ENCODE results near the gene PRSS48. TPM values are rescaled to one million over a fixed set of nuclear protein-coding genes. Genes with fewer than 3 reads are reported as not detected.

Gene PRSS48
- total and polyA plus RNA-seq, 10 of the 15 experiments (the other 5 are each of a cell fraction or from before 2014, with no cell fraction given), result not detected

- TF ChIP-seq E4F1 (IDR thresholded peaks at IDR 0.05; ENCODE audit: borderline replicate concordance, partially characterized antibody), result no peak
- no peak for TF ChIP-seq BACH1 (IDR thresholded peaks at IDR 0.05; ENCODE audit: borderline replicate concordance)
Observed at GRCh38 chr4:151247395-151247794, 29.6 kb upstream of the PRSS48 start (continued).

- no peak overlapping the region for H3K4me3 ChIP-seq
- FAIRE-seq, result no peak
- whole genome bisulfite sequencing (ENCODE audit: insufficient coverage, insufficient replicate concordance, low lambda C conversion rate, missing lambda C conversion rate), result 0% methylated on average over 2 of the region's 2 CpGs
- no peak overlapping the region for H3K9ac ChIP-seq (ENCODE audit: control insufficient read depth, insufficient read depth, low read length)
- ChIA-PET RAD21 (ENCODE audit: unreplicated experiment) (no interaction called here), POLR2A (no interaction called here), CTCF (no interaction called here), SMC1A (ENCODE audit: uncharacterized antibody, unreplicated experiment) (no interaction called here)
- H3K27me3 ChIP-seq (replicated peaks in 1 of 2; ENCODE audit: control insufficient read depth in 2 of 2, insufficient read depth in 2 of 2, low read length in 1 of 2), result no peaks in the 10 kb centered on the region
- in situ Hi-C loops (cut with MboI), result no loop called here
- H3K9me3 ChIP-seq (replicated peaks; ENCODE audit: control insufficient read depth, insufficient read depth, low read length), result no peaks in the 10 kb centered on the region
- H2AFZ ChIP-seq (ENCODE audit: control insufficient read depth, low read depth, low read length), result no peak overlapping the region
- no peak overlapping the region for H3K27ac ChIP-seq (ENCODE audit: control insufficient read depth, insufficient read depth)
- no TSS peak for BruUV-seq (replicated peaks)
- intact Hi-C loops (cut with micrococcal nuclease; ENCODE audit: unreplicated experiment), result no loop called here
- no peak for DNase-seq (ENCODE audit: low read depth, low spot score)
- H3K36me3 ChIP-seq (ENCODE audit: control insufficient read depth in 2 of 2, insufficient read depth in 2 of 2, low read length in 1 of 2), result no peaks in the 10 kb centered on the region
- H3K79me2 ChIP-seq (ENCODE audit: control insufficient read depth, insufficient read depth, low read length), result no peaks in the 10 kb centered on the region
- no peak for ATAC-seq
- no peak for TF ChIP-seq ZBTB33 (IDR thresholded peaks at IDR 0.05)
- no peak for TF ChIP-seq FOXK2 (IDR thresholded peaks at IDR 0.05)
- TF ChIP-seq KAT2A (conservative IDR thresholded peaks at IDR 0.05; ENCODE audit: control insufficient read depth, low read depth, low read length), result no peak
- no peak for TF ChIP-seq SPI1 (IDR thresholded peaks at IDR 0.05; ENCODE audit: borderline replicate concordance, insufficient read depth, low read depth, low read length)
- TF ChIP-seq POLR2A (IDR thresholded peaks at IDR 0.05; ENCODE audit: low read depth, low read length), result no peak
- no peak for TF ChIP-seq STAT3 (IDR thresholded peaks at IDR 0.05; ENCODE audit: low read depth, low read length)
- TF ChIP-seq ZNF622 (IDR thresholded peaks at IDR 0.05), result no peak
- no peak for TF ChIP-seq BACH1 (IDR thresholded peaks at IDR 0.05; ENCODE audit: borderline replicate concordance)
- TF ChIP-seq TCF12 (IDR thresholded peaks at IDR 0.05; ENCODE audit: low read depth, low read length), result no peak
- no peak for TF ChIP-seq SIX5 (IDR thresholded peaks at IDR 0.05; ENCODE audit: low read depth, low read length, severe bottlenecking)
- TF ChIP-seq RELB (IDR thresholded peaks at IDR 0.05; ENCODE audit: low read depth), result no peak
- no peak for TF ChIP-seq CEBPB (IDR thresholded peaks at IDR 0.05; ENCODE audit: borderline replicate concordance in 1 of 2, low read depth in 2 of 2, low read length in 2 of 2)
- no peaks in the 10 kb centered on the region for H3K4me1 ChIP-seq (ENCODE audit: control insufficient read depth, insufficient read depth, low read length)
- H3K4me2 ChIP-seq (ENCODE audit: control insufficient read depth, insufficient read depth), result no peak overlapping the region
- H4K20me1 ChIP-seq (ENCODE audit: control insufficient read depth, insufficient read depth), result no peaks in the 10 kb centered on the region
Observed at GRCh38 chr4:151248519-151248918, 28.4 kb upstream of the PRSS48 start.

All from GM12878 (cell line).